GM18508 (cell line): Measurements from ENCODE around the gene SMG5.

Source experiments
- ATAC-seq: cut with Tn5 transposase; IDR thresholded peaks from one replicate; pipeline ENCODE4 v1.9.1; 2021; ENCODE audit warnings: moderate number of reproducible peaks; ENCODE audit not compliant: insufficient read depth, unreplicated experiment

The SMG5 gene

DNA sequence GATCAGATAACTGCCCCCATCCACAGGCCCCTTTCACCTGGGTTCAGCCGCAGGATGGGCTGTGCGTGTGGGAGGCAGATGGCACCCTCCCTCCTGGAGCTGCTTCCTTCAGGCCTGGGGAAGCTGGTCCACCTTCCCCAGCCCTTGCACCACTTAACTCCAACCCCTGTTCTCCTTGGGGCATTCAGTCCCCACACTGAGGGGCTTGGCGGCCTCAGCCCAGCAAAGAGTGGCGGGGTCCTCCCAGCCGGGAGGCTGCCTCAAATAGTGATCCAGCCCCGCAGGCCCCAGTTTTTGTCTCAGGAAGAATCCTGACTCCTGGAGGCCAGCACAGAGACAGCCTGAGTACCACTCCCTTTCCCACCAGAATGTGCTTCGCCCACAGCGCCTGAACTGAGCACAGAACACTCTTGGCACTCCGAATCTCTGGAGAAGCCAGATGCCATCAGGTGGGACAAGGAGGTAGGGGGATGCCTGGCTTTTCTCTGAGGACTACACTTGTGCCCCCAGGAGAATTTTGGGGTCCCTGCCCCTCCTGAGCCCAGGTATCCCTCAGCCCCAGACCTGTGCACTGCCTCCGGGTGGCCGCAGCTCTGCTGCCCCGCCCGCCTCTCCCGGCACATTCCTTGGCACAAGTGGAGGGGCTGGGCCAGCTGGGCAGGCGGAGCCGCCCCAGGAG is 35.7 kb downstream of the SMG5 start:
- ATAC-seq: no peak

DNA sequence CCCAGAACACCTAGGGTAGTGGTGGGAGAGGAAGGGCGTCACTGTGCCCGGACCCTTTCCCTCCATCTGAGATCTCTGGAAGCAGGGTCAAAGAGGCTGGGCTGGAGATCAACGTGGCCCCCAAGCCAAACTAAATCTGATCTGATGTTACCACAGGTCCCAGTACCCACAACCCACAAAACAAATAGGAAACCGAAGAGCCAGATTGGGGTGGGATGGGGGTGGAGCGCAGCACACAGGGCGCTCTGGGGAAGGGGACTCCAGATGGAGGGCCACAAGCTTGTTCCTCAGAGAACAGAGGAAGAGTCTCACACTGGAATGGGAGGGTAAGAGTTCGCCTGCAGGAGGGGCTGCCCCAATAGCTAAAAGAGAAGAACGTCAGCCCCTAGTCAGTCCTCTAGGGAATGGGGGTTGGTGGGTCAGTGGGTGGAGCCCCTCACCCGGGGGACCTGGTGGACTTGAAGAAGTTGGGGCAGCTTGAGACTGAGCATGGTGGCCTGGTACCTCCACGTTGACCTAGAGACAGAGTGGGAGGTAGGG is 36.3 kb downstream of the SMG5 start:
- no peak for ATAC-seq

DNA sequence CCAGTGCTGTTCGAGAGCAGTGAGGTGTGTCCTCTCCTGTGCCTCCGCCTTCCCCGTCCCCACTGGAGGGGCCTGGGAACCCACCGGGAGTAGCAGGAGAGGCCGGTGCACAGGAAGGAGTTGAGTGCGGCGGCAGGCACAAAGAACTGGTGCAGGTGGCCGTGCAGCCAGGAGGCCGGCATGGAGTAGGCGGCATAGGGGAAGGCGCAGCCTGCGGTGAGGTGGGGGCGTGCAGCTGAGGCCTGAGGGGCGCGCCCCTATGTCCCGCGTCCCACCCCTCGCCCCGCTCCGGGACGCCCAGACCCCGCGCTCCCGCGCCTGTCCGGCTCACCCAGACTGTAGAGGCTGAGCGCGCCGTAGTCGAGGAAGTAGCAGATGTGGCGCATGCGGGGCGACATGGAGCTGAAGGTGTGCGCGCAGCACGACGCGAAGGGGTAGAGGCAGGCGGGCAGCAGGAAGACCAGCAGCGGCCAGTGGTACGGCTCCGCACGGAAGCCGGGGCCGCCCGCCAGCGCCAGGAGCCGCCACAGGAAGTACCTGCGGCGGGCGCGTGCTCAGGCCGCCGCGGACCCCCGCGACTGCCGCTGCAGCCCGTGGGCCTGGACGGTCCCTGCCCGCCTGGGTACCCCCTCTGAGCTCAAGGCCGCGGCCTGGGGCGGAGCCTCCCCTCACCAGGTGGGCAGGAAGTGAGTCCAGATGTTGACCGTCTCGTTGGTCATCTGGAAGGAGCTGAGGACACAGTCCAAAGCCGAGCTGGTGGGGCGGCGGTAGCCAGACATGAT is 37.0 kb downstream of the SMG5 start:
- no peak for ATAC-seq

DNA sequence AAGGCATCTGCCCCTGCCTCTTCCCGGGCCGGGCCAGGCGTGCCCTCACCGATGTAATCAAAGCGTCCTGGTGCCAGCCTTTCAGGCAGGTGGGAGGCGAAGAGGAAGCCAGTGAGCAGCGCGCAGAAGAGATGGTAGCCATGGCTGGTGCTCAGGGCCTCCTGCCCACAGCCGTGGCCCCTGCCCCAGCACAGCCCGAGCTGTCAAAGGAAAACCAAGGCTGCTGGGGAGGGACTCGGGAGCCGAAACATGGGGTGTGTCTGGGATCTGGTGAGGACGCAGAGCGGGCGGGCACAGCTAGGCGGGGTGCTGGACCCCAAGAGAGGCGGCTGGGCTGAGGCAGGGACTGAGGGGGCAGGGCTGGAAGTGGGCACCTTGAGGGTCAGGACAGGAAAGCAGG is 37.9 kb downstream of the SMG5 start:
- ATAC-seq: no peak

DNA sequence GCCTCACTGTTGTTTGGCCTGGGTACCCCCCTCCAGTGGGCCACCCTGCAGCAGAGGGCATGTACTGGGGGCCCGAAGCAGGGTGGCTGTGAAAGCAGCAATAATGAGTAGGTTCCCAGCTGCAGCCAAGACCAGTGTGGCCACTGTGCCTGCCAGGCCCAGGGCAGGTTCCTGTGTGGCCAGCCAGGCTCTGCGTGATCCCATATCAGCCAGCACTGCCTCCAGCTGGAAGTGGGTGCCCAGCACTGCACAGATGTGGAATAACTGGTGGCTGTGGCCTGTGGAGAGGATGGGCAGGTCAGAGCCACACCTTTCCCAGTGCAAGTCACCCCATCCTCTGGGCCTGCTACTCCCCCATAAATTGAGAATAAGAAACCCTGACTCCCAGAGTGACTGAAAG is 38.5 kb downstream of the SMG5 start:
- no peak for ATAC-seq

DNA sequence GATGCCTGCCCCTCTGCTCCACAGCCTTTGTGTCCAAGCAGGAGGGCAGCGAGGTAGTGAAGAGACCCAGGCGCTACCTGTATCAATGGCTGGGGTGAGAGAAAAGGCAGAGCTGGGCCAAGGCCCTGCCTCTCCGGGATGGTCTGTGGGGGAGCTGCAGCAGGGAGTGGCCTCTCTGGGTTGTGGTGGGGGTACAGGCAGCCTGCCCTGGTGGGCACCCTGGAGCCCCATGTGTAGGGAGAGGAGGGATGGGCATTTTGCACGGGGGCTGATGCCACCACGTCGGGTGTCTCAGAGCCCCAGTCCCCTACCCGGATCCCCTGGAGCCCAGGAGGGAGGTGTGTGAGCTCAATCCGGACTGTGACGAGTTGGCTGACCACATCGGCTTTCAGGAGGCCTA is 39.9 kb downstream of the SMG5 start:
- no peak for ATAC-seq

DNA sequence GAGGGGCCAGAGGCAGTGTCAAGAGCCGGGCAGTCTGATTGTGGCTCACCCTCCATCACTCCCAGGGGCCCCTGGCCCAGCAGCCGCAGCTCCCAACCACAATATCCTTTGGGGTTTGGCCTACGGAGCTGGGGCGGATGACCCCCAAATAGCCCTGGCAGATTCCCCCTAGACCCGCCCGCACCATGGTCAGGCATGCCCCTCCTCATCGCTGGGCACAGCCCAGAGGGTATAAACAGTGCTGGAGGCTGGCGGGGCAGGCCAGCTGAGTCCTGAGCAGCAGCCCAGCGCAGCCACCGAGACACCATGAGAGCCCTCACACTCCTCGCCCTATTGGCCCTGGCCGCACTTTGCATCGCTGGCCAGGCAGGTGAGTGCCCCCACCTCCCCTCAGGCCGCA is 40.7 kb downstream of the SMG5 start, which contains the start of gene BGLAP:
Gene BGLAP, plus strand, starts transcription at position 259 of the 400 bp plus-strand sequence. Its CDS starts 48 bp downstream, at position 307.
- no peak for ATAC-seq

DNA sequence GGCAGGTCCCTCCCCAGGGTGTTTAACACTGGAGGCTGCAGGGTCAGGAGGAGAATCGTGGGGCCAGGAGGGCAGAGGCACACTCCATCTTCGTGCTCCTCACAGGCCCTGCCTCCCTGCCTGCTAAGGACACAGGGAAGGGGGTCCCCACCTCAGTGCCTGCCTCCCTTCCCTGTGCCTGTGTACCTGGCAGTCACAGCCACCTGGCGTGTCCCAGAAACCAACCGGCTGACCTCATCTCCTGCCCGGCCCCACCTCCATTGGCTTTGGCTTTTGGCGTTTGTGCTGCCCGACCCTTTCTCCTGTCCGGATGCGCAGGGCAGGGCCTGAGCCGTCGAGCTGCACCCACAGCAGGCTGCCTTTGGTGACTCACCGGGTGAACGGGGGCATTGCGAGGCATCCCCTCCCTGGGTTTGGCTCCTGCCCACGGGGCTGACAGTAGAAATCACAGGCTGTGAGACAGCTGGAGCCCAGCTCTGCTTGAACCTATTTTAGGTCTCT is 41.3 kb downstream of the SMG5 start:
- ATAC-seq: no peak

DNA sequence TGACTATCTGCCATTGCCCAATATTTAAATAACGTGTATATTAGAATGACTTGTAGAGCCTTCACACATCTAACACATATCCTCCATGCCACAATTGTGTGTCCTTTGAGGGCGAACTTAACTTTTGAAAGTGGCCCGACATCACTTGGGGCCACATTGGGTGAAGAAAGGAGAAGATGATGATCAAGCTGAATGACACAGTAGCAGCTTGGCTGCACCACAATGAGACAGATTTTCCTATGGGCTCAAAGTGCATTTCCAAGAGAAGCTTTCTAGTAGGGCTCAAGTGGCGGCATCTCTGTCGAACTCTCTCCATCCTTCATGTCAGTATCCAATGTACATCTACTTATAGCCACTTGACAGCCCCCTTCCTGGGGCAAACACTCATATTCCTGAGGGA is 44.4 kb downstream of the SMG5 start:
- no peak for ATAC-seq

DNA sequence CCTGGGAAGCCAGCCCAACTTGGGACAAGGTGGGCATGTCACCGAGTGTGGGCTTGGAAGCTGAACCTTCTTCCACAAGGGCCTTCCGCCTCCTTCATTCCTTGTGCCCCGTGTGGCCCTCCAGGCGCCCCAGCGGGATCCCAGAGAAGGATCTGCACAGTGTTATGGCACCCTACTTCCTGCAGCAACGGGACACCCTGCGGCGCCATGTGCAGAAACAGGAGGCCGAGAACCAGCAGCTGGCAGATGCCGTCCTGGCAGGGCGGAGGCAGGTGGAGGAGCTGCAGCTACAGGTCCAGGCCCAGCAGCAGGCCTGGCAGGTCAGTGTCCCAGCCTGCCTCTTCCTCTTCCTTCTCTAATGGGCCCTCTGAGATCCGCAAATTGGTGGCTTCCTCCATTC is 46.5 kb downstream of the SMG5 start:
- no peak for ATAC-seq

DNA sequence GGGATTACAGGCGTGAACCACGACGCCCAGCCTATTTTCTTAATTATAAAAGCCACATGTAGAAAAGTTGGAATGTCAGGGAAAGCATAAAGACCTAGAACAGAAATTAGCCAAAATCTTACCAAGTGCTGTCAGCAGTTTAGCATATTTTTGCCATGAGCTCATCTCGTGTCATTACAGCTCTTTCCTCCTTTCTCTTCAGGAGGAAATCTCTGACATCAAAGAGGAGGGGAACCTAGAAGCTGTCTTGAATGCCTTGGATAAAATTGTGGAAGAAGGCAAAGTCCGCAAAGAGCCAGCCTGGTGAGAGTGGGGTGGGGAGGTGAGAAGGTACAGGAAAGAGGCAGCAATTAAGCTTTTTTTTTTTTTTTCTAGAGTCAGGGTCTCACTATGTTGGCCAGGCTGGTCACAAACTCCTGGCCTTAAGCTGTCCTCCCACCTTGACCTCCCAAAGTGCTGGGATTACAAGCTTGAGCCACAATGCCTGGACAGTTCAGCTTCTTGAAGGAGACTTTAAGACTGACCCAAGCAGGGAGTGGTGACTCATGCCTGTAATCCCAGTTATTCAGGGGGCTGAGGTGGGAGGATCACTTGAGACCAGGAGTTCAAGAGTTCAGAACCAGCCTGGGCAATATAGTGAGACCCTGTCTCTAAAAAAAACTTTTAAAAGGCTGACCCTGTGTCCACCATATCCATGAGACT is 49.0 kb downstream of the SMG5 start:
- ATAC-seq: no peak

DNA sequence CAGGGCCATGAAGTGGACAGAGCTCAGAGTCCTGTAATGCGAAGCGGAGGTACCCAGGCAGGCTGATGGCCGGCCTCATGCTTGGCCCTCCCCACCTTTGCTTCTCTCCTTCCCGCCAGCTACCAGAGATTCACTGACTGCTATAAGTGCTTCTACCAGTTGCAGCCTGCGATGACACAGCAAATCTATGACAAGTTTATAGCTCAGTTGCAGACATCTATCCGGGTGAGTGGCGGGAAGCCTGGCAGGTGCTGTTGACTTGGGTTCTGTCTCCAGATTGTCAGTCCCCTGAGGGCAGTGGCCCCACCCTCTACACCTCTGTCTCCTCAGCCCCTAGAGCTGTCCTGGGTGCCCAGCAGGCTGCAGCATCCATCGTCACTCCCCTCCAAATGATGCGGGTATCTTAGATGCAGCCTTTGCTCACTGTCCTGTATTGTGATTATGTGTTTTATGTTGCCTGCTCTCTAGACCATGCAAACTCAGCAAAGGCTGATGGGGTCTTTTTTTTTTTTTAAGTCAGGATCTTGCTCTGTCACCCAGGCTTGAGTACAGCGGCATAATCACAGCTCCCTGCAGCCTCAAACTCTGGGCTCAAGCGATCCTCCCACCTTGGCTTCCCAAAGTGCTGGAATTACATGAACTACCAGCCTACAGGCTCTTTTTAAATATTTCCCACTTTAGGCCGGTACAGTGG is 50.3 kb downstream of the SMG5 start:
- no peak for ATAC-seq

DNA sequence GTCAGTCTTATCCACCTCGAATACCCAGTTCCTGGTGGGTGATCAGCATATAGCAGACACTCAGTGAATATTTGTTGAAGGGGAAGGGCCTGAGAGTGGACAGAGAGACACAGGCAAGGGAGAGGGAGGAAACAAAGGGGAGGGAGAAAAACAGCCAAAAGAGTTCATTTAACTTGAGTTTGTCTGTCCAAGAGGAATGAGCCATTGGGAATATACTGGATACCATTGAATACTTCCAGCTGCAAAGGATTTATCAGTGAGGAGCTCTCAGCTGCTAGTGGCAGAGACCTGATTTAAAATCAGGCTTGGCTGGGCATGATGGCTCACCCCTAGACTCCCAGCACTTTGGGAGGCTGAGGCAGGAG is 52.2 kb downstream of the SMG5 start:
- no peak for ATAC-seq

DNA sequence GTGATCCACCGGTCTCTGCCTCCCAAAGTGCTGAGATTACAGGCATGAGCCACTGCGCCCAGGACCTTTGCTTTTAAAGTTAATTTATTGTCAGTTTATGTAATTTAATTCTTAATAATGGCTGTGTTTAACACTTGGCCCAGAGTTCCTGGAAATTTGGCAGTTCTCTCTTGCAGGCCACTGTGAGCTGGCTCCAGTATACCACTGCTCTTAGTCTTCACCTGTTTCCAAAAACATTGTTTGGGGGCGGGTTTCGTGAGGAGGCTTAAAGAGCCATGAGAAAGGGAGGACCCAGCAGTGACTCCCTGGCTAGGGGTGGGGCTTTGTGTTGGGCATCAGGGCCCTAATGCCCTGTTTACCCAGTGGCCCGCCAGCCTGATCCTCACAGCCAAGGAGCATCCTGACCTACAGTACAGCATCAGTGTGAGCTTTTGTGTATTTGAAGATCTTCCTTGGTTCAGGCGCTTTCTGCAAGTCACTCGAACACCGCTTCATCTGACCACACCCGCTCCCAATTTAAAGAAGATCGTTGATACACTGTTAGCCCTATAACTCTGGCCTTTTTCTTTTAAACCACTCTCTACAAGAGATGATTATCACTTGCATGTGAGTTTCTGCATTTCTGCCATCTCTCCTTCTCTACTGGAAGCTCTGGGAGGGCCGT is 52.7 kb downstream of the SMG5 start:
- ATAC-seq: no peak

DNA sequence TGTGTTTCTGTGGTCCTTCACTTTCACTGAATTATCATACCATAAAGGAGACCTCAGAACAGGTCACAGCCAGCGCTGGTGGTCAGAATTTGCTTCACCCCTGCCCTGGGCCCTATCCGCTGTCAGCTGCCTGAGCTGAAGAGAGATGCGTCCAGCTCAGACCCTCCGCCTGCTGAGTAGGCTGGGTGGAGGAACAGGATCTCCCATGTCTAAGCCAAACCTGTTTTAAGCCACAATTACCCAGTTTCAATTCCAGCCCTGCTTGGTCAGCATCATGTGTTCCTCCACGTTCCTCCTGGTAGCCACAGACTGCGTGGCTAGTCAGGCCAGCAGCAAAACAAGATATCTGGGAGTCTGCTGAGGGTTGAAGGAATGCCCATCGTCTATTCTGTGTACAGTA is 54.1 kb downstream of the SMG5 start:
- ATAC-seq: no peak

DNA sequence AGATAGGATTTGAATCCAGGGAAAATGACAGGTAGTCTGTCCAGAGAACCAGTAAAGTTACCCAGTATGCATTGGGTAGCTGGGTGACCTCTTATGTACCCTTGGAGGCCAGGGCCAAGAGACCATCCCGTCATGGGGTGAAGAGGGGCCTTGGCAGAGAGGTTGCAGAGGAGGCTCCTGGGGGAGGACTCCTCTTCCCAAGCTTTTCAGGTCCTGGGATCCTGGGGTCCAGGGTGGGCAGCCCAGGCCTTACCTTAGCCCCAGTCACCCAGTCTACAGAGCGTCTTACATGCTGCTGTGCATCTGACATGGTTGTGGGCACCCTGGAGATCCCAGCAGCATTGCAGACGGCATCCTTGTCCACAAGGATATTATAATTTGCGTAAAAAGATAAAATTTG is 55.8 kb downstream of the SMG5 start:
- ATAC-seq: no peak

DNA sequence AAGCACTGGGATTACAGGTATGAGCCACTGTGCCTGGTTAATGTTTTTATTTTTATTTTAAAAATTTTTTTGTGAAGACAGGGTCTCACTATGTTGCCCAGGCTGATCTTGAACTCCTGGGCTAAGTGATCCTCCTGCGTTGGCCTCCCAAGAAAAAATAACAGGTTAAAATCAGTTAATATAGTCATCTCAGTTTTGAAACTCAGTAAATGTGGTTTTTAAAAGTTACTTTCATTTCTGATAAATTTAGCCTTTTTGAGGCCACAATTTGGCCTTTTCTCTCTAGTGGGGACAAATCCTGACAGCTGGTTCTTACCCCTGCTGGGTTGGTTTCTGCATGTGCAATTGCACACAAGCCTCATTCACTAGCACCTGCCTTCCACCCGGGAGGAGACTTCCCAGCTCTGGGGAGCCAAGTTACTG is 56.5 kb downstream of the SMG5 start:
- no peak for ATAC-seq

DNA sequence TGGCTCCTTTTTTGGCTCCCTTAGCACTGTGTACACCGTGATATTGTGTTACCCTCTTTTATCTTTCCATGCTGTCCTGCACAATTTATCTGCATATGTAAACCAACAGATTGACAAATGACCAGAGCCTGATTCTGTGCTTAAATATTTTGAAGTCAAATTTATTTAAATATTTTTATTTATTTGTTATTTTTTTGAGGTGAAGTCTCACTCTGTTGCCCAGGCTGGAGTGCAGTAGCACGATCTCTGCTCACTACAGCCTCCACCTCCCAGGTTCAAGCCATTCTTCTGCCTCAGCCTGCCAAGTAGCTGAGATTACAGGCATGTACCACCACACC is 57.0 kb downstream of the SMG5 start:
- ATAC-seq: no peak

DNA sequence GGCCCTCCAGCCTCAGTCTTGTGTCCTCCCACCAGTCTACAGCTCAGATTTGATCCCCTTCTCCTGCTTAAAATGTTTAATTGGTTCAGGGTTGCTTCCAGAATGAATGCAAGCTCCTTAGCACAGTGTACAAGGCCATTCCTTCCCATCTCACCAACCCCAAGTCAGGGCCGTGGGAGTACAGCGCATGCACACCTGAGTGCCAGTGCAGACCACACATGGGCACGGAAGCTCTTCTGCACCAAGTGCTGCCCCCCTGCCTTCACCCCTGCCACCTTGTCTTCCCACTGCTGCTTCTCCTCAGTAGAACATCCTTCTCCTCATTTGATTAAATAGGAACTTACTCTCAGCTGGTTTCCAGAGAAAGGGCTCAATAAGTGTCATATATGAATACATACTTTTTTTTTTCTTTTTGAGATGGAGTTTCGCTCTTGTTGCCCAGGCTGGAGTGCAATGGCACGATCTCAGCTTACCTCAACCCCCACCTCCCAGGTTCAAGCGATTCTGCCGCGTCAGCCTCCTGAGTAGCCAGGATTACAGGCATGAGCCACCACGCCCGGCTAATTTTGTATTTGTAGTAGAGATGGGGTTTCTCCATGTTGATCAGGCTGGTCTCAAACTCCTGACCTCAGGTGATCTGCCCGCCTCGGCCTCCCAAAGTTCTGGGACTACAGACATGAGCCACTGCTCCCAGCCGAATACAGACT is 60.5 kb downstream of the SMG5 start:
- no peak for ATAC-seq
